ENCODE data around the gene OLFML2A.
"Not testable (repeated sequence)": the region's sequence is repeated elsewhere in the genome, so short reads cannot be mapped to it uniquely, and the experiment has no call there.

DNA sequence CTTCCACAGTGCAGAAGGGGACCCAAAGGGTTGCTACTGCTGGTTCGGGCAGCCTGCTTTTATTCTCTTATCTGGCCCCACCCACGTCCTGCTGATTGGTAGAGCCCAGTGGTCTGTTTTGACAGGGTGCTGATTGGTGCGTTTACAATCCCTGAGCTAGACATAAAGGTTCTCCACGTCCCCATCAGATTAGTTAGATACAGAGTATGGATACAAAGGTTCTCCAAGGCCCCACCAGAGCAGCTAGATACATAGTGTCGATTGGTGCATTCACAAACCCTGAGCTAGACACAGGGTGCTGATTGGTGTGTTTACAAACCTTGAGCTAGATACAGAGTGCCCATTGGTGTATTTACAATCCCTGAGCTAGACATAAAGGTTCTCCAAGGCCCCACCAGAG, 61.2 kb downstream of the OLFML2A start:
- TF ChIP-seq CTCF (IDR thresholded peaks at IDR 0.05; ENCODE audit: insufficient read depth, low read length, poor library complexity, severe bottlenecking); EZH2phosphoT487 (conservative IDR thresholded peaks at IDR 0.05; ENCODE audit: low read length): not testable (repeated sequence)
